ENCODE data around the gene CTNNA2. TPM values are rescaled to one million over a fixed set of nuclear protein-coding genes. Genes with fewer than 3 reads are reported as not detected.

CTNNA2 gene
- total RNA-seq, 4 donors from 2014 or later, result 0.88 to 14.9 (median 2.3) TPM; not detected in 1

DNA sequence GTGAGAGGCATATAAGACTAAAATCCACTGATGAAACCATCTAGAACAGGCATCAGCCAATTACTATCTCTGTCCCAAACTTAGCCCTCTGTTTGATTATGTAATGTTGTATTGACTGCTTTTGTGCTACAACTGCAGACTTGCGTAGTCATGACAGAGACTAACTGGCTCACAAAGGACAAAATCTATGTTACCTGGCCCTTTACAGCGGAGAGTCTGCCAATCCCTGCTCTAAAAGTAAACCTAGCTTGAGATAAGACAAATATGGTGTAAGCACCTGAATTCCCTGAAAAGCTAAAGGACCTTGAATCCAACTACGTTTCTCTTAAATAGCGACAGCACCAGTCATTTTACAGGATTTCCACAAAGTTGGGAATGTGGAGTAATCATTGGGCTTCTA is 894.5 kb downstream of the CTNNA2 start:
- intact Hi-C loops (cut with DNase I; ENCODE audit: low total_unique reads), result no loop called here
- TF ChIP-seq POLR2A (IDR thresholded peaks at IDR 0.05), result no peak
- TF ChIP-seq, protein P1, sequence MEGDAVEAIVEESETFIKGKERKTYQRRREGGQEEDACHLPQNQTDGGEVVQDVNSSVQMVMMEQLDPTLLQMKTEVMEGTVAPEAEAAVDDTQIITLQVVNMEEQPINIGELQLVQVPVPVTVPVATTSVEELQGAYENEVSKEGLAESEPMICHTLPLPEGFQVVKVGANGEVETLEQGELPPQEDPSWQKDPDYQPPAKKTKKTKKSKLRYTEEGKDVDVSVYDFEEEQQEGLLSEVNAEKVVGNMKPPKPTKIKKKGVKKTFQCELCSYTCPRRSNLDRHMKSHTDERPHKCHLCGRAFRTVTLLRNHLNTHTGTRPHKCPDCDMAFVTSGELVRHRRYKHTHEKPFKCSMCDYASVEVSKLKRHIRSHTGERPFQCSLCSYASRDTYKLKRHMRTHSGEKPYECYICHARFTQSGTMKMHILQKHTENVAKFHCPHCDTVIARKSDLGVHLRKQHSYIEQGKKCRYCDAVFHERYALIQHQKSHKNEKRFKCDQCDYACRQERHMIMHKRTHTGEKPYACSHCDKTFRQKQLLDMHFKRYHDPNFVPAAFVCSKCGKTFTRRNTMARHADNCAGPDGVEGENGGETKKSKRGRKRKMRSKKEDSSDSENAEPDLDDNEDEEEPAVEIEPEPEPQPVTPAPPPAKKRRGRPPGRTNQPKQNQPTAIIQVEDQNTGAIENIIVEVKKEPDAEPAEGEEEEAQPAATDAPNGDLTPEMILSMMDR (IDR thresholded peaks at IDR 0.05), result no peak

DNA sequence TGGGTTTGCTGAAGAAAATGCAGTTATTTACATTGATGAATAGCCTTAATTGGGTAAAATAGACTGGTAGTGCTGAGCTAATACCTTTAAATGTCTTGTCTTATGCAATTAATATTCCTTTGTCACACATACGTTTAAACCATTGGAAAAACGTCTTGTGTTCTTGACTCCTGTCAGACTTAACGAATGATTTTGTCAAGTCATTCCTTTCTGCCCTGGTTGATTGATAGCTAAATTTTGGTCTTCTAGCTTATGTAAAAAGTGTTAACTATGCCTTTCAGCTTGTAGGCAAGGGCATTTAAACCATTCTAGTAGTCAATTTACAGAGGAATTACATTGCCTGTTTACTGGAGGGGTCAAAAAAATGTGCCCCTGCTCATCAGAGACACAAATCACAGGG is 897.5 kb downstream of the CTNNA2 start:
- Histone ChIP-seq H3K4me3 (no peak overlapping the region), H3K27ac (no peak overlapping the region), H3K36me3 (no peaks in the 10 kb centered on the region), H3K27me3 (no peaks in the 10 kb centered on the region), H3K4me1 (no peaks in the 10 kb centered on the region), H3K9me3 (no peaks in the 10 kb centered on the region)
- intact Hi-C loops (cut with DNase I; ENCODE audit: low total_unique reads), result no loop called here
- DNase-seq, result no peak
- TF ChIP-seq, protein P1 (IDR thresholded peaks at IDR 0.05), result no peak
- TF ChIP-seq POLR2A (IDR thresholded peaks at IDR 0.05), result no peak

More for the DNA sequence above, 894.5 kb downstream of the CTNNA2 start:
- no peaks in the 10 kb centered on the region for H3K36me3 ChIP-seq
- no peaks in the 10 kb centered on the region for H3K27me3 ChIP-seq
- DNase-seq, result no peak
- H3K27ac ChIP-seq, result no peak overlapping the region
- H3K4me1 ChIP-seq, result no peaks in the 10 kb centered on the region
- H3K9me3 ChIP-seq, result no peaks in the 10 kb centered on the region
- H3K4me3 ChIP-seq, result no peak overlapping the region

DNA sequence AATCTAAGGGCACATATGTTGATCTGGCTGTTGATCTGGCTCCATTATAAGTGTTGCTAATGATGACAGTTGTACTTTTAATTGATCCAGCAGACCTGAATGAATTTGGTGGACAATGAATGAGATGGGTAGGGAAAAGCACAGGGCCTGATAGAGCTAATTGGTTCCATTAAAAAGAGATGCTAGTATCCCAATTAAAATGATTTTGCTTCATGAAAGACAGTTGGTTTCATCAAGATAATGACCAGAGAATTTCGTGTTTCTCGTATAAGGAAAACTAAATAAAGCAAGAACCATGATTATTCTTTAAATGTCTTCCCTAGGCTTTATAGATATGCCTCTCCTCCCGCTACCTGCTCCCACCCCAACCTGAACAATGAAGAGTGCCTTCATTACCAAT is 900.3 kb downstream of the CTNNA2 start:
- intact Hi-C loops (cut with DNase I; ENCODE audit: low total_unique reads), result no loop called here
- Histone ChIP-seq H3K36me3 (no peaks in the 10 kb centered on the region), H3K27ac (no peak overlapping the region), H3K4me3 (no peak overlapping the region), H3K27me3 (no peaks in the 10 kb centered on the region), H3K4me1 (no peaks in the 10 kb centered on the region), H3K9me3 (no peaks in the 10 kb centered on the region)
- no peak for DNase-seq
- no peak for TF ChIP-seq POLR2A (IDR thresholded peaks at IDR 0.05)
- TF ChIP-seq, protein P1 (IDR thresholded peaks at IDR 0.05), result no peak

DNA sequence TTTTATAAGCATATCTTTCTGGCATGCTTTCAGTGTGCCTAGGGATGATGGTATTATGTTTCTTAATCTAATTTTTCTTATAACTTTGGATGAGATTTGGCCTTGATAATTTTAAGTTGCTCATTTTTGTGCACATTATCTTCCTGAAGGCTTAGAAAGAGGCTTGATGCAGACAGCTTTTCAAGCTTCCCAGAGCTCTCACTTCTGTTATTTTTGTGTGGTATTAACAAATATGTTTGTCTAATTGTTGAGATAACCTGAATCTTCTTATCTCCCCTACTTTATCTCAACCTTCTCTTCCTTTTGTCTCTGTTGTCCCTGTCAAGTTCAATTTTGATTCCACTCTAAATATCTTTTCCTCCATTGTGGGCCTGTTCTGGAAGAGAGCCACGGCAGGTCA is 904.9 kb downstream of the CTNNA2 start:
- DNase-seq, result no peak
- Histone ChIP-seq H3K27me3 (no peaks in the 10 kb centered on the region), H3K36me3 (no peaks in the 10 kb centered on the region), H3K4me3 (no peak overlapping the region), H3K27ac (no peak overlapping the region), H3K9me3 (no peaks in the 10 kb centered on the region), H3K4me1 (no peaks in the 10 kb centered on the region)
- intact Hi-C loops (cut with DNase I; ENCODE audit: low total_unique reads), result no loop called here
- TF ChIP-seq POLR2A (IDR thresholded peaks at IDR 0.05), result no peak
- TF ChIP-seq, protein P1 (IDR thresholded peaks at IDR 0.05), result no peak

DNA sequence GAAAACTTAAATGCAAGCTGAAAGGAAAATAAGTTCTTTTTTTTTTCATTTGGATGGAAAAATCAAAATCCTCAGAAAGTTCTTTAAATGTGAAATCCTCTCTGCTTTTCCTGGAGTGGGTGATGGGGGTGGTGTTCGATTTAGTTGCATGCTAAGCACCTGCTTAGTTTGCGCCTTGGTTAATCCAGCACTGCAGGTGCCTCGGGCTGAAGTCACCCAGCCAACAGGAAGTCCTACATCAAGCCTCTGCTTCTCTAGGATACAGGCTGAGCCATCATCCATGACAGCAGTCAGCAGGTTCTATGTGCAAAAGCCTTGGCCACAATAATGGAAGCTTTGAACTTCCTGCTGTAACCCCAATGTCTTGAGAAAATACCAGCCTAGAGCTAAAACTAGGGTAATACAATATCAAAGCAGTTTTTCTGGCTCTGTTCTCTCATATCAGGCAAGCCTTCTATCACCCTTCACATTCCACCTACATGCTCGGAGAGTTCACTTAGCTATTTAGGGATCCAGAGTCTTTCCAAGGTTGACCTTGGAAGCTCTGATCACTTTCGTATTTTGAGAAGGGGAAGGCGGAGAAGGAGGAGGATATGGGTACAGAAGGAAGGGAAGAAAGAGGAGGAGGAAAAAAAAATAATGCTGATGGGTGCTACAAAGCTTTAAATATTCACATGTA is 907.8 kb downstream of the CTNNA2 start:
- no peaks in the 10 kb centered on the region for H3K27me3 ChIP-seq
- no peaks in the 10 kb centered on the region for H3K9me3 ChIP-seq

More for the DNA sequence above, 907.8 kb downstream of the CTNNA2 start:
- H3K4me1 ChIP-seq, result no peaks in the 10 kb centered on the region
- DNase-seq, result no peak
- no peak overlapping the region for H3K4me3 ChIP-seq
- H3K36me3 ChIP-seq, result no peaks in the 10 kb centered on the region
- TF ChIP-seq POLR2A (IDR thresholded peaks at IDR 0.05), result no peak
- TF ChIP-seq, protein P1 (IDR thresholded peaks at IDR 0.05), result no peak
- intact Hi-C loops (cut with DNase I; ENCODE audit: low total_unique reads), result no loop called here
- H3K27ac ChIP-seq, result no peak overlapping the region

Measured in uterus (tissue), 4 donors.